DMS153 treated with DMSO at 0.1 percent for 48 hours (cell line): ENCODE data around the gene SH3YL1.

ENCODE experiments used
- DNase-seq: peaks from one replicate; lab custom pipeline; 2025; ENCODE audit not compliant: unreplicated experiment; lab: John Stamatoyannopoulos, UW

SH3YL1 gene

DNA sequence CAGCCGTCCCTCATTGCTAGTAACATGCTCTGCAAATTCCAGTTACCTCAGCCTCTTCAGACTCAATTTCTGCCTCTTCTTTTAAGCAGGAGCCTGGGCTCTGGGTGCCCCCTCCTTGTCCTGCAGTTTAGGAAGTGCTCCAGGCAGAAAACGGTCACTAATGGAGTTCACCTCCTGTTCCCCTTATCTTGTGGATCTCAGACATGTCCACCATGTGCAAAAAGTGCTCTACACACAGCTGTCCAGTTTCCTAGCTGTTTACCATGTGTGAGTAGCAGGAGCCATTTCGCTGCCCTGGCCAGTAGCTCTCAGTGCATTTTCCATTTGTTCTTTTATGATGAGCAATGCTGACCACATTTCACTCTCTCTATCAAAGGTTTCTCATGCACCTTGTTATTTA, 4.9 kb downstream of the SH3YL1 start:
- no peak for DNase-seq

DNA sequence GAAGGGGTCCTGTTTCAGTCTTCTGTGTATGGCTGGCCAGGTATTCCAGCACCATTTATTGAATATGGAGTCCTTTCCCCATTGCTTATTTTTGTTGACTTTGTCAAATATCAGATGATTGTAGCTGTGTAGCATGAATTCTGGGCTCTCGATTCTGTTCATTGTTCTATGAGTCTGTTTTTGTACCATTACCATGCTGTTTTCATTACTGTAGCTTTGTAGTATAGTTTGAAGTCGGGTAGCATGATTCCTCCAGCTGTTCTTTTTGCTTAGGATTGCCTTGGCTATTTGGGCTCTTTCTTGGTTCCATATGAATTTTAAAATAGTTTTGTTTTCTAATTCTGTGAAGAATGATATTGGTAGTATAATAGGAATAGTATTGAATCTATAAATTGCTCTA, 6.0 kb downstream of the SH3YL1 start:
- DNase-seq: no peak

DNA sequence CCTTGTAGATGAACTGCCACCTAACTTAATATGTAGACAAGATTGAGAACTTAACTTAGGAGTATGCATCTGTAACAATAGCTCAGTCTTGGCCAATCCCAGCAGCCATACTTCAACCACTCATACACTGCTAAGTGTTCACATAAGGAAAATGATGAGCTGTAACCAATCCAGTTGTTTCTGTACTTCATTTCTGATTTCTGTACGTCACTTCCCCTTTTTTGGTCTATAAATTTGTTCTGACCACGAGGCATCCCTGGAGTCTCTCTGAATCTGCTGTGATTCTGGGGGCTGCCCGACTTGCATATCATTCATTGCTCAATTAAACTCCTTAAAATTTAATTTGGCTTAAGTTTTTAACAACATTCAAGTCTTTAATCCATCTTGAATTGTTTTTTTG, 6.4 kb downstream of the SH3YL1 start:
- DNase-seq: no peak

DNA sequence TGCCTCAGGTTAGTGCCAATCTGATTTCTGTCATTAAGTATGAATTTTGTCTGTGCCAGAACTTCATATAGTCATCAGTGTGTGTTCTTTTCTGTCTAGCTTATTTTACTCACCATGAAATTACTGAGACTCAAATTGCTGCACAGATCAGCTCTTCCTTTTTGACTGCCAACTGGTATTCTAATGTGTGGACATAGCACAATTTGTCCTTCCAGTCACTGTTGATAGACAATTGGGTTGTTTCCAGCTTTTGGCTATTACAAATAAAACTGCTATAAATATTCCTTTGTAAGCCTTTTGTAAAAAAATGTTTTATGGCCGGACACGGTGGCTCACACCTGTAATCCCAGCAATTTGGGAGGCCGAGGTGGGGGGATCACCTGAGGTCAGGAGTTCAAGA, 7.7 kb downstream of the SH3YL1 start:
- DNase-seq: no peak

DNA sequence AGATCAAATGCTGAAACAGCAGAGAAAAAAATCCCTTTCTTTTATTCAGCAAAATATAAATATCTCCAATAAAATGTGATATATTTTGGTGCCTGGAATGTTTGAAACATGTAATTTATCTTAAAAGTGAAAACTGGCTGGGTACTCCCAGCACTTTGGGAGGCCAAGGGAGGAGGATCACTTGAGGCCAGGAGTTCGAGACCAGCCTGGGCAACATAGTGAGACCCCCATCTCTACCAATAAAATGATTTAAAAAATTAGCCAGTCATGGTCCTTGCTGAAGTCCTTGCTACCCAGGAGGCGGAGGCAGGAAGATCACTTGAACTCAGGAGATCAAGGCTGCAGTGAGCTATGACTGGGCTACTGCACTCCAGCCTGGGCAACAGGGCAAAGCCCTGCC, 8.6 kb downstream of the SH3YL1 start:
- no peak for DNase-seq

DNA sequence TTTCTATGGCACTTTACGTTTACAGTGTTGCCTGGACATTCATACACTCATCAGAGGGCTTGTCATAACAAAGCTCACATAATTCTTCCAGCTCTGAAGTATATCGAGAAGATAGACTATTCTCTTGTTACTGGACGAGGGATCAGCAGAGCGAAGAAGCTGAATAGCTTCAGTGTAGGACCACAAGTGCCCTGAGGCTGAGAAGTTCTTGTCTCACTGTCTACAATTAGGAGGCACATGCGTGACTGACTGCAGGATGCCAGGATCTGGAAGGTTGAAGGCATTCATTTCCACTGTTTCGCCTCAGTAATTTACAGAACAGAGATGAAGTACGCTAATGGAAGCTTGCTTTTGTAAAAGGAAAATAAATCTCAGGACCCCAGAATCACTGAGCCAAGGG, 9.6 kb downstream of the SH3YL1 start:
- DNase-seq: no peak

DNA sequence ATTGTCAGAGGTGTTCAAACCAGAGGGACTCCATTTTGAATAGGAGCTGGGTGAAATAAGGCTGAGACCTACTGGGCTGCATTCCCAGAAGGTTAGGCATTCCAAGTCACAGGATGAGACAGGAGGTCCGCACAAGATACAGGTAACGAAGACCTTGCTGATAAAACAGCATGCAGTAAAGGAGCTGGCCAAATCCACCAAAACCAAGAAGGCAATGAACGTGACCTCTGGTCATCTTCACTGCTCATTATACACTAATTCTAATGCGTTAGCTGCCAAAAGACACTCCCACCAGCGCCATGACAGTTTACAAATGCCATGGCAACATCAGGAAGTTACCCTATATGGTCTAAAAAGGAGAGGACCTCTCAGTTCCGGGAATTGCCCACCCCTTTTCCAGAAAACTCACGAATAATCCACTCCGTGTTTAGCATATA, 10.6 kb downstream of the SH3YL1 start:
- DNase-seq: no peak

DNA sequence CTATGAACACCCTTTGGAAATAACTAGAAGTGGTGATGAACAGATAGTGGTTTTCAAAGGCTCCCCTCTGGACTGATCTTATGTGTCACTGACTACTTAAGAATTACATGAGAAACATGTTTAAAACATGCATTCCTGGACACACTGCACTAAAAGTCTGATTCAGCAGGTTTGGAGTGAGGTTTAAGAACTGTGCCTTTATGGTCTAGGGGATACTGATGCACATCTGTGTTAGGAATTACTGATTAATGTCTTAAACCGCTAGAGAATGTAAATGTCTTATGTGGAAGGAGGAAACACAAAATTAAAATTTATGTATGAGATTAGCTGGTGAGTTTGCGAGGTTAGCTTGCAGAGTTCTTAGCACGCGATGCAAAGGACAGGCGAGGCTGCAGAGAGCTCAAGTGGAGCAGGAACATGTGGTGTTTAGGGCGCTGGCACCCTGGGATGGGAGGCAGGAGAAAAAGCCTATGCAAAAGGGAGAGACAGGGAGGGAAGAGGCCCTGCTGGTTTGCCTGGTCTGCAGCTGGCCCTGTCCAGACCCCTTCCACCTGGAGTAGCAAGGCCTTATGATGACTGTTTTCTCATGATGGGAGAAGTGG, 11.7 kb downstream of the SH3YL1 start:
- DNase-seq: no peak

DNA sequence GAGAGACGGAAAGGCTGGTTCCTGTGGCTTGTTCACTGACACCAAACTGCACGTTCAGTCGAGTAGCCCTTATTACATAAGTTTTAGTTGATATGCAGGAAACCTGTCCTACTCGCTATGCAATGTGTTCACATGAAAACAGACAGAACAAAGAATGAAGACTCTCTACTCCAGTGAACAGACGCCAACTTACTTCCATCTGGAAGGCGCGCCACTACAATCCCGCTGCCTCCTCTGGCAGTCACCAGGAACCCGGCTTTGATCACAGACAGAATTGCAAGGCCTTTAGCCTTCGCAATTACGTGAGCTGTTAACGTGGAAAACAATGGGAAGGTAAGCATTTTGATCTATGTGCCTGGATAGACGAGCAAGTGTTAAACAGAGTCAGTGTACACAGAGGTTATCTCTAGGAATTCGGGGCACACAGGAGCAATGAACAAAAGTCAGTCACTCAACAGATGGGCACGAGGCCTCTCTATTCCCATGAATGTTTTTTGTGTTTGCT, 14.2 kb downstream of the SH3YL1 start:
- DNase-seq: no peak

DNA sequence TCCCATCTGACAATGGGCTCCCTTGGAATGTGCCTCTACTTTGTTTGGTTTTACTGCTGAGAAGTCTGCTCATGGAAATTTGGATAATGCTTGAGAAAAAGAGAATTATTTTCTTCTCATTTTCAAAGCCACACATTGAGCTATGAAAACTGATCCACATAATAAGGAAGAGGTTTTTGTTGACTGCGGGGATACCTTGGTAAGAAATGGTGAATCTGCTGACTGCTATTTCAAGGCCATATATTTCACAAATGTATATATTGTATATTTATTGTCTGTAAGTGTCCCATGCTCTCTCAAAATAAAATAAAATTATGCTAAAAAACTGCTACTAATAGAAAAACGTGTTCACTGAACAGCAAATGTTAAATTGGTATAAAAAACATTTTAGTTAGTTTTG, 15.1 kb downstream of the SH3YL1 start:
- no peak for DNase-seq

DNA sequence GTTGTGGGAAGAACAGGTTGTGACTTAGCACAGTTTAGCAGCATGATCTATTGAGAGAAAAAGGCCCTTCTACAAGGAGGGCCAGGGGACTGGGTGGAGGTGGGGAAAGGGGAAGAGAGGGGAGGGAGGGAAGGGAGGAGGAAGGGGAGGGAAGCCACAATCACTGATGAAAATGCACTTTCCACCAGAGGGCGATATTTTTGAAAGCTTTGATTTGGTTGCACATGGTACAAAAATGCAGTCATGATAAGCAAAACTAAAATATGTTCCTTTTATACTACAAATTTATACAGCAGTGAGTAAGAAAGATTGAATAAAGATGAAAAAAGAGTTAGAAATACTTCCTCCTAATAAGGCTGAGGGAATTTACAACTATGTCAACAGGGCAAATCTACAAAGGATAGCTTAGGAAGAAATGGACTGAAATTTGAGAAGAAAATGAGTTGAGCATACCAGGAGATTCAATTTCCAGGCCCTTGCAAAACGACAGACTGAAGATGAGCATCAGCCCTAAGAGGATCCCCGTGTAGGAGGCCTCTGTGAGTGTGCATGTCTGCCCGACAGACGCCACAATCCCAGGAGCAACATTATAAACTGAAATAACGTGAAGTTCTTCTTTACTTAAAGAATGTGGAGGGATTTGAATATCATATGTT, 17.2 kb downstream of the SH3YL1 start:
- DNase-seq: no peak

DNA sequence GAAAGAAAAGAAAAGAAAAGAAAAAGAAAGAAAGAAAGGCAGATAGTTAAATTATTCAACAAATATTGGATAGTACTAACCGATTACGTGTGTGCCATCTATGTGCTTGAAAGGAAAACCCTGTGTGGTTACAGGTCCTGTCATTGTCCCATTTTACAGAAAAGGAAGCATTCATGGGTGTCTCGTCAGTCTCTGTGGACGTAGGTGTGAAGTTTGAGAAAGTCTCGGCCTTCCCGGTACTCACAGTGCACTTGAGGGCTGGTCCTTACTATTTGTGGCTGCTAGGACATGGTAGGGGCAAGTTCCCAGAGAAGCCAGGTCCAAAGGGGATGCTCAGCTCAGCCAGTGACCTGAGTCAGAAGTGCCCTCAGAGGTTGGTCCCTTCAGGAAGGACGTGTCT, 19.3 kb downstream of the SH3YL1 start:
- no peak for DNase-seq

DNA sequence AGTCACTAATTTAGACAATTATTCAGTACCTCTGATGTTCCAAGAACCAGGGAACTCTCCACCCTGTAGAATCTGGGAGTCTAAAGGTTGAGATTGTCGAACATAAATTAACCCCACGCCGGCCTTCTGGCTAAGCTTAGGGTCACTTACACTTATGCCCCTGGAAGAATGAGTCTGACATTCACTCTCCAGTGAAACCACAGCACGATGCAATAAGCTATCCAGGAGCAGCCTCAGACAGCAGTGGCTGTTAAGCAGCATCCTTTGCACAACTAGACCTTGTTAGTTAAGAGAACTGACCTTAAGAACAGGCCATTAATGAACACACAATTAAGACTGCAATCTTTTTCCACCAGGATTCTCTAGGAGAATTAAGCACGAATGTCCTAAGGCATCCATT, 25.0 kb downstream of the SH3YL1 start:
- DNase-seq: no peak

DNA sequence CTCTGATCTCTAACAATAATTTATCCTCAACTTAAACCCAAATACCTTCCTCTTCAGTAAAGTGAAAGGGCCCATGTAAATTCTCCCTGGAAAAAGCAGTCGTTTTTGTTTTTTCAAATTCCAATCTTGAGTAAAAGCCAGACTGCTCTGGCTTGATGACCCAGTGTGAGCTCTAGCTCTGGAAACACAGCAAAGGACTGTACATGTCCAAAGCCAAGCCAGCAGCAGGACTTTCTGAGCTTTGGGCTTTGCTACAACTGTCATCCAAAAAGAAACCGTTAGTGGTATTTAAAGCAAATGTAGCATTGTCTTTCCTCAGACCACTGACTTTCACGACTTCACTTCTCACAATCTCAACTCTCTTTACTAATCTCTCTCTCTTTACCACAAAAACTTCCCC, 25.4 kb downstream of the SH3YL1 start:
- DNase-seq: no peak

DNA sequence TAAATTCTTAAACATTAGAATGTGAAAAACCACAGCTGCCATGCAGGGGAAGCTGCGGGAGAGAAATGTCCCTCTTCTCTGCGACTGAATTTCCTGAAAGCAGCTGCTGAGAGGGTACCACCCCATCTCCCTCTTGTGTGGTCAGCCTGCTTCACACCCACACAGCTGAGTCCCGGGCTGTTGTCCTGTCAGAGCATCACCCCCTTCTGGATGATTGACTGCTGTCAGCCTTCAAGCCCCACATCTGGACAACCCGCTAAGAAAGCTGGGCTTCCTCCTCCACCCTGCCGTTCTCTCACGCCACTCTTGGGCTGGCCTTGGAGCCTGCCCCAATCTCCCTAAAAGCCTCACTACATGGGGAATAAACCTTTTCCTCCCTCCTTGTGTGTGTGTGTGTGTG, 26.0 kb downstream of the SH3YL1 start:
- DNase-seq: no peak

DNA sequence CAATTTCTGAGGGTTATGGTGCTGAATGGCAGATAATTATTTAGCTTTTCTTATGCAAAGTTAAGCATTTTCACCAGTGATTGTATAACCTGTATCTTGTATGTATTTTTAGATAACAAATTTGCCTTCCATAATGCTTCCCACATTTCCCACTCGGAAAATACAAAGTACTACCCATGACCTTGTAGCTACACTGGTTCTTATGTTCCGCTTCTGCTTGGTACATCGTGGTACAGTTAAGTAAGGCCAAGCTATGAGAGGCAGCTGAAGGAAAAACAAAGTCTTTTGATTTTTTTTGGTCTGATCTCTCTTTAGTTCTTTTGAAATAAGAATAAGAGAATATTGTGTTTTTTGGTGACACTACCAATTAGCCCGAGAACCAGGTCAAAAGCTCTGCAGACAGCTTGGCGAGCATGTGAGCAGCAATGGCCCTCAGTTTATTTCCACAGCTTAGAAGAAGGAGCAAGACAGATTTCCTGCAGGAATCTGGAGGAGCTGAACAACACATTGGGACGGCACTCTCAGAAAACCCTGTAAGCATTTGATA, 26.8 kb downstream of the SH3YL1 start:
- DNase-seq: no peak

DNA sequence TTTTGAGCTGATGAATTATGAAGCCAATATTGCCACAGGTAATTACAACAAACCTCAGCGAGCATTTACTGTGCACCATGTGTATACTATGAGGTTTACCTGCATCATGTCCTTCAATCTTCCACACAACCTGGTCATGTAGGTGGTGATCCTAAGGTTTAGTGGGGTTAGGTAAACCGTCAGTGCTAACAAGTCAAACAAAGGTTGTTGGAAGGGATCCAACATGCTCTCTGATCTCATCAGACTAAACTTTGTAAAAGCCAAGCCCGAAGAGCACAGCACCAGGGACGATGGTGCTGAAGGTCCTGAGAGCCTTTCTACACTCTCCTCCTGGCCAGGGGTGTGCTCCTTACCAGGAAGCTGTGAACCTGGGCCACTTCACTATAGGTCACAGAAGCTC, 29.4 kb downstream of the SH3YL1 start:
- DNase-seq: no peak

DNA sequence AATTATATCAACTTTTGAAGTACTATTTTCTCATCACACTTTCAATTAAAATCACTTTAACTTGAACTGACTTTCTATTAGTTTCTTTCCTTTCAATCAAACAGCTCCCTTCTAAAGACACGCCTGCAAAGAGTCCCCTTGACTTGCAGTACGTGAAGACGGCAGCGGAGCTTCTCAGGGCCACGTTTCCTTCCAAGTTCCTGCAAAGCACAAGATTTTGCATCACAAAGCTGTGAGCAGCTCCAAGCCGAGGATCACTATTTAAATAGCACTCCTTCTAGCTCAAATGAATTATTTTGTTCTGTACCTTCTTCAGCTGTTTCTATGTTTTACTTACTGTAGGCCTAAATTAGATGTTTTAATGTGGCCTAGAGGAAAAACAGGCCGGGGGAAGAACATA, 30.8 kb downstream of the SH3YL1 start:
- no peak for DNase-seq

DNA sequence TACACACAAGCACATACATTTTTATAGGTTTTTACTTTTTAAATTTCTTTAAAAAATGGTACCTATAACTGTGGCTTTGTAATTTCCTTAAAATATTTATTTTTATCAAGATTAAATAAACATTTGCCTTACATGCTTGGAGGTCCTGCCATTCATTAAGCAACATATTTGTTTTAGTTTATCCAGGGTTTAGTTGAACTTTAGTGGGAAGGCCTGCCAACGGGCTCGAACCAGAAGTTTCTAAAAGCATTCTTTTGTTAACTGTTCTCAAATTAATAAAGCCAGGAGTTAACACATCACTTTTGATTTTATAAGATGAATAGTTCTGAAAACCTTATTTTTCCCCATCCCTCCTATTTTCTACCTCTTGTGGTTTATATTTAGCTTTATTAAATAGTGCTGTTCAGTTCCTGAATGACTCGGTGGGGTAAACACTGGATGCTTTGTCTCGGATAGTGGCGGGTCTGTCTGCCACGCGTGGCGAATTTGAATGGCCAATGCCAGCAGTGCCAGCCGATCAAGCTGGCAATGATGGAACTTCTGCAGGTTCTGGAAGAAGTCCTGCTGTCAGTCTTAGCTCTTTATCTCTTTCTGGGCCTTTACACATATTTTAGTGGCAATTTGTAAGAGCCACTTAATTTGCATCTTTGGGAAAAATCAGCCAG, 32.2 kb downstream of the SH3YL1 start:
- DNase-seq: no peak

DNA sequence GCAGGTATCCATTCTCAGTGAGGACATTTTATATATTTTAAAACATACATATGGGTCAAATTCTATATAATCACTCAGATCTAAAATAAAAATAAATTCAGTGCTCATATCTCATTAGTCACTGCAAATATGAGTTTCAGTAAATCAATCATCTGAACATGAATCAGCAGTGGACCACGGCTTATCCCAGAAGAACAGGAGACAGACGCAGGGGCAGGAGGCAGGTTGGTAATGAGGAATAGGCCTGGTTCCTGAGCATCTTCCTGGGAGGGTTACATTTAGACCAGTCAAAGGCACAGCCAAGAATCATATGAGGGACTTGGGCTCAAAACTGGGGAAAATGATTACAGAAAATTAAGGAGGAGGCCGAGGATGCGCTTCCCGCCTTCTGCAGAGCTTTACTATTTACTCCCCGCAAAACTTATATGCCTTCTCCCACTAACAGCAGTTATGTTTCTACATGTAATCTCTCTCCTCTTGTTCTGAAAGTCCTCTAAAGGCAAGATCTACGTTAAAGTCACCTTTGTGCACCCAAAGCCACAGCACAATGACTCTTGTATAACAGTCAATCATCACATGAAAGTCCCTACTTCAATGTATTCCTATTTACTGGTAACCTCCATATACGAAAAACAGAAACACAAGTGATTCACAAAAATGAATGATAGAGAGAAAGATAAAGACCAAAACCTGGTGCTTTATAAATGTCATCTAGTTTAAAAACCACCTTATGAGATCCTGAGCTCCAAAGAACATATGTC, 35.1 kb downstream of the SH3YL1 start:
- DNase-seq: no peak

DNA sequence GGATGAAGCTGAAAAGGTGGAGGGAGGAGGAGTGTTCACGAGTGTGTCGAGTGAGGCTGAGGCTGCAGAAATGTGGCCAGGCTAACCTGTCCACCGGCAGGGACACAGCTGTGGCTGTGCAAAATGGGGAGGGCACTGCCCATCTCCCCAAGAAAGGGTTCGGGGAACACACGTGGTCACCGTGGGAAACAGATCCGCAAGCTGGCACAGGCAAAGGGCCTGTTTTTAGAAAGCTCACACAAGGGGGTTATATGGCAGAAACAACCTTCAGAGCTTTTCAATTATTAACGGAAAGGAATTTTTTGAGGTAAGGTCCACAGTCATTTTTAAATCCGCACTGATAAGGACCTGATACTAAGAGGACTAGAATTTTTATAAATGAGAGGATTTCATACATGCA, 35.7 kb downstream of the SH3YL1 start:
- no peak for DNase-seq
